Subcutaneous abdominal adipose tissue (tissue), 5 donors: Measurements from ENCODE around the gene KCTD1.

ENCODE experiments used
- H3K27ac ChIP-seq: one replicate; pipeline ENCODE4 v1.7.0; 2013; ENCODE audit warnings: low read depth, mild to moderate bottlenecking, inconsistent platforms, low read length, moderate library complexity
- H3K27me3 ChIP-seq, 5 donors: one replicate each; pipeline ENCODE4 v1.7.0; 2013; ENCODE audit warnings: low read length in 5 of 5, inconsistent platforms in 1 of 5; ENCODE audit not compliant: control insufficient read depth in 5 of 5, insufficient read depth in 4 of 5
- H3K36me3 ChIP-seq, 5 donors: one replicate each; pipeline ENCODE4 v1.7.0; 2013; ENCODE audit warnings: low read length in 5 of 5; ENCODE audit not compliant: control insufficient read depth in 5 of 5, insufficient read depth in 5 of 5
- H3K4me1 ChIP-seq, 5 donors: one replicate each; pipeline ENCODE4 v1.7.0; 2013; ENCODE audit warnings: low read length in 5 of 5, mild to moderate bottlenecking in 3 of 5, moderate library complexity in 1 of 5; ENCODE audit not compliant: control insufficient read depth in 5 of 5, insufficient read depth in 5 of 5
- H3K4me3 ChIP-seq, 5 donors: one replicate each; pipeline ENCODE4 v1.7.0; 2013; ENCODE audit warnings: low read length in 5 of 5, low read depth in 1 of 5
- H3K9ac ChIP-seq, 5 donors: one replicate each; pipeline ENCODE4 v1.7.0; 2013; ENCODE audit warnings: low read length in 5 of 5, mild to moderate bottlenecking in 4 of 5, moderate library complexity in 3 of 5
- H3K9me3 ChIP-seq, 5 donors: one replicate each; pipeline ENCODE4 v1.7.0; 2013; ENCODE audit warnings: low read length in 5 of 5; ENCODE audit not compliant: control insufficient read depth in 5 of 5
- donor health status: healthy.
- donor health status: healthy.
- donor health status: healthy.
- donor health status: healthy.
- donor health status: healthy.

KCTD1 gene

DNA sequence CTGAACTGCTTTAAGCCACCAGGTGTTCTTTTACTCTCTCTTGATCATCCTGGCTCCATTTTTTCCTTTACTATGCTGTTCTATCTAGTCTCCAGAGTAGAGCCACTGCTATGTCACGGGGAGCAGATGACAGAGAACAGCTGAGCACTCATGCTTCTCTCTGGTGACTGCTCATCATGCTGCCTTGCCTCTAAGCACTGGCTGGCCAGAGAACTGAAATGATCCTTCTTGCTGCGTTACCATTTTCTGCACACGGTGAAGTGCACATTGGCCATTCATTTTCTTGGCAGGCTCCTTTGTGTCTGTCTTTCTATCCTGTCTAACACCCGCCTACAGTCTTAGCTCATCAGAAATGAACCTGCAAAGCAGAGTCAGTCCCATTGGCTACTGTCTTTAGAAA is 86.0 kb downstream of the KCTD1 start:
- Histone ChIP-seq H3K4me3 (no peak overlapping the region), H3K9ac (no peak overlapping the region), H3K27me3 (no peaks in the 10 kb centered on the region), H3K36me3 (peaks cover 0 to 14% (median 9%) of the 10 kb centered on the region in 5 donors), H3K27ac (no peak overlapping the region), H3K9me3 (no peaks in the 10 kb centered on the region), H3K4me1 (no peaks in the 10 kb centered on the region)

DNA sequence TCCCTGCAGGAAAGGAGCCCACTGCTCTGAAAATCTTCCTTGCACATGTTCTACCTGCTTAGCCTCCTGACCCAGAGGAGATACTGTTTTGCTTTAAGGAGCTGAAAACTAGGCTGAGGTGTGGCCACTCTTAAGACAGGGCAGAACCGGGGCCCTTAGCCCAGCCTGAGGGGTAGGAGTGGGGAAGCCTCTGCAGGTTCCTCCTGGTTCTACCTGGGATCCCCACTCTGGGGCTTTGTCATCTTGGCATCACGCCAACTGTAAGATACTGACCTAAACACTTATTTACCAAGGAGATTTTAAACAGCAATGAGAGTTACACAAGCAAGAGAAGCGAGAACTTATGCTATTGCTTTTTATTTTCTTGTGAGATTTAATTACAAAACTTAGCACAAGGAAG is 86.9 kb downstream of the KCTD1 start:
- no peaks in the 10 kb centered on the region for H3K9me3 ChIP-seq
- no peaks in the 10 kb centered on the region for H3K27me3 ChIP-seq
- no peak overlapping the region for H3K4me3 ChIP-seq
- H3K9ac ChIP-seq, result no peak overlapping the region
- H3K4me1 ChIP-seq, result no peaks in the 10 kb centered on the region
- H3K27ac ChIP-seq, result no peak overlapping the region
- peaks cover 0 to 14% (median 9%) of the 10 kb centered on the region in 5 donors for H3K36me3 ChIP-seq

DNA sequence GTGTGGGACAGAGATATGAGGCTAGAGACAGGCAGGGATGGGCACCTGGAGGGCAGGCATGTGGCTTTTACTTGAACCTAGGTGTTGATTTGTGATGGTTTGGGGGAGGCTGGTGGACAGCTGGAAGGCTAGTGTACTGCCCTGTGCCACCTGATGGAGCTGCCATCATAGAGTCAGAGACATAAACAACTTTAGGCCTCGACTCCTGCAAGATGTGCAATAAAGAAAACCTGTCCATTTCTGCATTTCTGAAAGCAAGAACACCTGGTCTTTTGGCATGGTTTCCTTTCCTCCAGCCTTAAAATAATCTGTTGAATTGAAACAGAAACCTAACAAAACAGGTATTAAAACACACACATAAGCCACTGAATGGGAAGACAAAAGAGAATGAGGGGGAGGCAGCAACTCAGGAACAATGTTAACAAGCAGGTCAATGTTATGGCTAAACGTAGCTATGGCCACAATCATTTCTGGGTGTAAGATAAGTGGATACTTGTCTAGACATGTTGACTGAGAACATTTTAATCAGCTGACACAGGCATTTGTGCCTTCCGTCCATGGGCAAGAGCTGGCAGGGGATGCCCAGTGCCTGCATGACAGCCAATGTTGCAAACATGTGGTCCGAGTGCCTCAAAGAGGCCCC is 87.8 kb downstream of the KCTD1 start:
- no peaks in the 10 kb centered on the region for H3K9me3 ChIP-seq
- H3K4me3 ChIP-seq, result no peak overlapping the region
- H3K4me1 ChIP-seq, result no peaks in the 10 kb centered on the region
- H3K36me3 ChIP-seq, result peaks cover 0 to 14% (median 9%) of the 10 kb centered on the region in 5 donors
- H3K9ac ChIP-seq, result no peak overlapping the region
- H3K27me3 ChIP-seq, result no peaks in the 10 kb centered on the region
- H3K27ac ChIP-seq, result no peak overlapping the region

DNA sequence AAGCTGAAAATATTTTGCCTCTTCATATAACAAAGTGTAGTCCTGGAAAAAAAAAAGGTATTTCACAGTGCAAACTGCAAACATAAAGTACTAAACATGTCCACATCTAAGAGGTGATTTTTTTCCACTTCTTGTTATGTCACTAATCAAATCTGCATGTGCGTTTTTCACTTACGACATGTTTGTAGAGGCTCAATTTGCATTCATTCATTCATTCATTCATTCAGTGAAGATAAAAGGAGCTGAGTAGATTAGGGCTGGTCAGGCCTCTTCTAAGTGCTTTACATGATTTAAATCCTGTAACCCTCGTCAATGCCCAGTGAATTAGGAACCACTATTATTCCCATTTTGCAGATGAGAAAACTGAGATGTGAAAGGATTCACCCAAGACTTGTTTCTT is 88.5 kb downstream of the KCTD1 start:
- H3K27ac ChIP-seq, result no peak overlapping the region
- peaks cover 0 to 14% (median 9%) of the 10 kb centered on the region in 5 donors for H3K36me3 ChIP-seq
- no peaks in the 10 kb centered on the region for H3K4me1 ChIP-seq
- H3K9me3 ChIP-seq, result no peaks in the 10 kb centered on the region
- no peak overlapping the region for H3K4me3 ChIP-seq
- H3K27me3 ChIP-seq, result no peaks in the 10 kb centered on the region
- H3K9ac ChIP-seq, result no peak overlapping the region

DNA sequence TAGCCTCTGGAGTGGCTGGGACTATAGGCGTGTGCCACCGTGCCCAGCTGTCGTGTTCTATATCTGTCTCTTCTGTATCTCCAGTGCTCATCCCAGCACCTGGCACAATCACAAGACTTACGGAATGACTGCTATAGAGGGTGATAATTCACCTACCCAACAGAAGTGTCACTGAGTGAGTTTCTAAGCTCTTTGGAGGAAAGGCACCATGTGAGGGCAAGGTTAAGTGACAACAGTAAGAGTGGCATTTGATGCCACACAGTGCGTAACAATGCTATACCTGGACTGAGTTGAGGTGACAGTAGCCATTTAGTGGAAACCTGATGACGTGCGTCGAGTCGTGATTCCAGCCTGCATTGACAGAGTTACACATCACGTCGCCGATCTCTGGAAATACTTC is 89.0 kb downstream of the KCTD1 start:
- Histone ChIP-seq H3K9me3 (no peaks in the 10 kb centered on the region), H3K27ac (no peak overlapping the region), H3K36me3 (peaks cover 2 to 17% (median 12%) of the 10 kb centered on the region in 5 donors), H3K9ac (no peak overlapping the region), H3K27me3 (no peaks in the 10 kb centered on the region), H3K4me3 (no peak overlapping the region), H3K4me1 (no peaks in the 10 kb centered on the region)

DNA sequence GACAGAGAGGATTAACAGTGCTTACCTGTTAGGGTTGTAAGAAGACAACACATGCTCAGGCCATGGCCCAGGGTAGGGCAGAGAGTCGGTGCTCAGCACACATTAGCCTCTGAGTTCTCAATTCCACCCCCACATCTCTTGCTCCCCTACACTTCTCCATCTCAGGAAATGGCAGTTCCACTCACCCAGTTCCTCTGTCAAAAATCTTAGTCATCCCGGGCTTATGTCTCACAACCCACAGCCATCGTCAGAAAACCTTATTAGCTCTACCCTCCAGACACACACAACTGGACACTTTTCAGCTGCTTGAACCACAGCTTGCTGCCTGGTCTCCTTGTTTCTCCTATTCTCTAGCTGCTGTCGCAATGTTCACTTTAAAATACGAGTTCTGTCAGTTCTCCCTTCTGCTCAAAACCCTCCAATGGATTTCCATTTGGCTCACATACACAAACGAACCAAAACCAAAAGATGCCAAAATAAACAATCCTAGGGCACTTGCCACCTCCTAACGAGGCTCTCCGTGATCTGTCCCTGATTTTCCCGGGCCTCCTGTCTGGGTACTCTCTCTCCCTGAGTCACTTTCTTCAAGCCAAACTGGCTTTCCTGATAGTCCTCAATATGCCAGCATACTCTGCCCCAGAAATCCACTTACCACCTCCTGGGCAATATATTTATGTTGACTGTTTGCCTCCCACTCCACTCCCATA is 89.7 kb downstream of the KCTD1 start:
- Histone ChIP-seq H3K27me3 (no peaks in the 10 kb centered on the region), H3K27ac (no peak overlapping the region), H3K4me3 (no peak overlapping the region), H3K9me3 (no peaks in the 10 kb centered on the region), H3K4me1 (no peaks in the 10 kb centered on the region), H3K9ac (no peak overlapping the region), H3K36me3 (peaks cover 2 to 21% (median 15%) of the 10 kb centered on the region in 5 donors)

DNA sequence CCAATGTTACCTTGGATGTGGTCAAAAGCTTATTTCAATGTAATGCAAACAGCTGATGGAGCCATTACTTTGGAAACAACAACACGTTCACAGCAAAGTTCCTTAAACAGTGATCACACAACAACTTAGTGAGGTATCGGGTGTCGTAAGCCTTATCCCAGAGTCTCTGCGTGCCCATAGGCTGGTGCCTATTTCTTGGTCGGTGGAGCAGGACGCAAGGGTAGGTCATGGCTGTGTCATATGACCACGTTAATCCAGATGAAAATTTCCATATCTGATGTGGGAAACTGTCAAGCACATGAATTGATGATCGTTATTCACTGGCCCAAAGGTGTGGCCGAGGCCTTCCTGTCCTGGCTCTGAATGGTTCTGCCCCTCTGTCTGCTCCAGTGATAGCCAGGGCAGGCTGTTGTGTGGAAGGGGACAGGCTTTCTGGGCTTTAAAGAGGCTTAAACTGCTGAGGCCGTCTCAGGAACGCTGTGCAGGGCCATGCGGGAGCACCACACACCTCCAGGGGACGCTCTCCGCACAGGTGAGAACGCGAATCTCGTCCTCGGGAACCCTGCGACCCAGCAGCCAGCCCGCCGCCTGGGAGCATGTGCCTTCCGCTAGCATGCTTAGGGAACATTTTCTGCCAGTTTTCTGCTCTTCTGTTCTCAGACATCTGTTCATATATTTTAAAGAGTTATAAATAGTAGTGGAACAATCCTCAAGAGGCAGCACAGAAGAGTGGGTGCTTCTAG is 90.6 kb downstream of the KCTD1 start:
- H3K4me3 ChIP-seq, result no peak overlapping the region
- no peak overlapping the region for H3K9ac ChIP-seq
- peaks cover 2 to 21% (median 15%) of the 10 kb centered on the region in 5 donors for H3K36me3 ChIP-seq
- no peaks in the 10 kb centered on the region for H3K4me1 ChIP-seq
- H3K27ac ChIP-seq, result no peak overlapping the region
- H3K9me3 ChIP-seq, result no peaks in the 10 kb centered on the region
- H3K27me3 ChIP-seq, result no peaks in the 10 kb centered on the region

DNA sequence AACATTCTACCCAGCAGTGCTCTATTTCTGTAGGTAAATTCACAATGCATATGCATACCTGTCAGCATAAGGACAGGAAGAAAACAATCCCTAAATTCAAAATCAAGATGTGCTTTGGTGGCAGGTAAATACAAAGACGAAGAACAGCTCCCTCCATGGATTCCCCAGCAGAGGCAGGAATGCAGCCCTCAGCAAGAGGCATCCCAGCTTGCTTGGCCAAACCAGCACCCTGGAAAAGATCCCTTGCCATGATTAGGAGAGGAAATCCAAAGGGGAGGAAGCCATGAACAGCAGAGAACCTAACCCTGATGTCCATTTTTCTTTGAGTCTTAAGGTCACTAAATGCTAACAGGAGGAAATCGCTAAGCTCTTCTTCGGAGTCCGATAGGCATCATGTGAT is 91.2 kb downstream of the KCTD1 start:
- H3K9ac ChIP-seq, result no peak overlapping the region
- no peaks in the 10 kb centered on the region for H3K4me1 ChIP-seq
- H3K36me3 ChIP-seq, result peaks cover 2 to 21% (median 15%) of the 10 kb centered on the region in 5 donors
- H3K27me3 ChIP-seq, result no peaks in the 10 kb centered on the region
- no peak overlapping the region for H3K4me3 ChIP-seq
- no peaks in the 10 kb centered on the region for H3K9me3 ChIP-seq
- H3K27ac ChIP-seq, result no peak overlapping the region

DNA sequence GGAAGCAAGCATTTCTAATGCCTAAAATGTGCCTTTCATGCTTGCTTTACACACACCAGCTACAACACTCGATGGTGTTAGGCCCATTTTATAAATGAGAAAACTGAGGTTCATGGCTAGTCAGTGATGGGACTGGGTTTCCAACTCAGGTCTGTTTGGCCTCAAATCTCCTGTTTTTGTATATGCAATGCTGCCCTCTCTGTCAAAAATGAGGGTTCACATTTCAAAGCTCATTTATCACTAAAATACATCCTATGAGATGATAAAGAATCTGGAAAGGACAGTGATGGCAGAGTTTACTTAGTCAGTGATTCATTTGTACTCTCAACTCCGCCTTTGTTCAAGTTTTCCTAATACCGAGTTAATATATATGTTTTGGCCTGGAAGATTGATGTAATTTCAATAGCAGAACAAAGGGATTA is 92.3 kb downstream of the KCTD1 start:
- no peaks in the 10 kb centered on the region for H3K4me1 ChIP-seq
- H3K9ac ChIP-seq, result no peak overlapping the region
- no peak overlapping the region for H3K27ac ChIP-seq
- H3K4me3 ChIP-seq, result no peak overlapping the region
- no peaks in the 10 kb centered on the region for H3K27me3 ChIP-seq
- peaks cover 2 to 21% (median 15%) of the 10 kb centered on the region in 5 donors for H3K36me3 ChIP-seq
- no peaks in the 10 kb centered on the region for H3K9me3 ChIP-seq

DNA sequence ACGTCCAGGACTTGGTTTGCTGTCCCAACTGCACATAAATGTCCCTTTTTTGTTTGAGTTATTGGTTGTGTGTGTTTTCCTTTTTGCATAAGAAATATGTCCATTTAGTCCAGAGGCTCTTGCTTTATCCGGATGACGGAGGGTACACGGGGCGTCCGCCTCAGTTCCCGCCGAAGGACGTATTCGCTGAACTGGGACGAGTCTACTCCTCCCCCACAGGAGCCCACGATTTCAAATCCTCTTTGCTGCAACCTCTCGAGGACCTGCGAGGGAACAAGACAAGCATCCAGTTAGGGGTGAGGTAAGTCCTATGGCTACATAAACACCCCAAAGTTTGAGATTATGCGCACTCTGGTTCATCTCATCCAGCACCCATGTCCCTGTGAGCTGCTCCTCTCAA is 92.7 kb downstream of the KCTD1 start:
- Histone ChIP-seq H3K4me1 (no peaks in the 10 kb centered on the region), H3K9ac (no peak overlapping the region), H3K36me3 (peaks cover 2 to 21% (median 15%) of the 10 kb centered on the region in 5 donors), H3K27ac (no peak overlapping the region), H3K4me3 (no peak overlapping the region), H3K27me3 (no peaks in the 10 kb centered on the region), H3K9me3 (no peaks in the 10 kb centered on the region)
